OCI-LY3 (cell line): ENCODE data around the gene VWC2L.

Experiments
- EZH2phosphoT487 ChIP-seq: fragments of 200-600 bp; shearing (Covaris generic); IDR thresholded peaks from 2 replicates; pipeline ENCODE4 v1.6.1; 2018; ENCODE audit warnings: antibody characterized with exemption, mixed run types, low read depth
- TF ChIP-seq, protein P1 (sequence below): fragments of 200-600, 300-600 bp; sonication (generic); IDR thresholded peaks from 2 replicates; pipeline ENCODE4 v1.5.1; 2014; ENCODE audit warnings: antibody characterized with exemption, low read length, low read depth

DNA sequence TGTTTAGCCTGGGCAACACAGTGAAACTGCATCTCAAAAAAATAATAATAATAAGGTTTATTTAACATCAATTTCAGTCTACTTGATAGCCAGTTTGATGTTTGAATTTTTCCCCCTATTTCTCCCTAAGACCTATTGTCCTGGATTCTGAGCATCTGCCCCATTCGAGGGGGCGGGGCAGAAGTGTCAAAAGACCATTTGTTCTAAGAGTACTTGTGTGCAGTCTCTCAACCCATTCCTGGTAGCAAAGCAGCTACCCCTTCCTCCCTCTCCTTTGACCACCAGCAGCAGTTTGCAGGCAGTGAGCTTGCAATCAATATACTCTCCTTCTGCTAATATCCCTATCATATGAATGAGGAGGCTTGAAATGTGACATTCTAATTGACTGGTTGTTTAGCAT lies 71.9 kb downstream of the VWC2L start:
- TF ChIP-seq, protein P1, sequence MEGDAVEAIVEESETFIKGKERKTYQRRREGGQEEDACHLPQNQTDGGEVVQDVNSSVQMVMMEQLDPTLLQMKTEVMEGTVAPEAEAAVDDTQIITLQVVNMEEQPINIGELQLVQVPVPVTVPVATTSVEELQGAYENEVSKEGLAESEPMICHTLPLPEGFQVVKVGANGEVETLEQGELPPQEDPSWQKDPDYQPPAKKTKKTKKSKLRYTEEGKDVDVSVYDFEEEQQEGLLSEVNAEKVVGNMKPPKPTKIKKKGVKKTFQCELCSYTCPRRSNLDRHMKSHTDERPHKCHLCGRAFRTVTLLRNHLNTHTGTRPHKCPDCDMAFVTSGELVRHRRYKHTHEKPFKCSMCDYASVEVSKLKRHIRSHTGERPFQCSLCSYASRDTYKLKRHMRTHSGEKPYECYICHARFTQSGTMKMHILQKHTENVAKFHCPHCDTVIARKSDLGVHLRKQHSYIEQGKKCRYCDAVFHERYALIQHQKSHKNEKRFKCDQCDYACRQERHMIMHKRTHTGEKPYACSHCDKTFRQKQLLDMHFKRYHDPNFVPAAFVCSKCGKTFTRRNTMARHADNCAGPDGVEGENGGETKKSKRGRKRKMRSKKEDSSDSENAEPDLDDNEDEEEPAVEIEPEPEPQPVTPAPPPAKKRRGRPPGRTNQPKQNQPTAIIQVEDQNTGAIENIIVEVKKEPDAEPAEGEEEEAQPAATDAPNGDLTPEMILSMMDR: no peak
- TF ChIP-seq EZH2phosphoT487: no peak
